Mesenchymal stem cell (in vitro differentiated cells and primary cell): ENCODE results near the gene DAP3.

Source experiments
- DNase-seq: peaks from one replicate; pipeline ENCODE4 v3.0.0-alpha.2; 2013
- H2AFZ ChIP-seq: one replicate; pipeline ENCODE4 v1.6.1; 2013; ENCODE audit warnings: low read depth, mild to moderate bottlenecking, control low read depth, inconsistent platforms, low read length, moderate library complexity
- H2AK5ac ChIP-seq: 2 replicates; pipeline ENCODE4 v1.6.1; 2013; ENCODE audit warnings: low read length, moderate library complexity, mild to moderate bottlenecking, inconsistent platforms; ENCODE audit not compliant: severe bottlenecking
- H2BK120ac ChIP-seq: one replicate; pipeline ENCODE4 v1.6.1; 2013; ENCODE audit warnings: low read depth, mild to moderate bottlenecking, inconsistent platforms, low read length, moderate library complexity
- H2BK12ac ChIP-seq, 2 experiments: one replicate each; pipeline ENCODE4 v1.6.1; 2013; ENCODE audit warnings: inconsistent platforms in 2 of 2, low read length in 2 of 2, mild to moderate bottlenecking in 2 of 2, moderate library complexity in 2 of 2, control low read depth in 1 of 2
- H2BK15ac ChIP-seq: one replicate; pipeline ENCODE4 v1.6.1; 2013; ENCODE audit warnings: mild to moderate bottlenecking, low read depth, inconsistent platforms; ENCODE audit not compliant: poor library complexity, severe bottlenecking
- H2BK5ac ChIP-seq: 2 replicates; pipeline ENCODE4 v1.6.1; 2013; ENCODE audit warnings: low read depth, mild to moderate bottlenecking, low read length, control low read depth, inconsistent platforms; ENCODE audit not compliant: poor library complexity, severe bottlenecking
- H3K14ac ChIP-seq, 2 experiments: one replicate each; pipeline ENCODE4 v1.6.1; 2013; ENCODE audit warnings: inconsistent platforms in 2 of 2, low read length in 2 of 2, control low read depth in 1 of 2, mild to moderate bottlenecking in 1 of 2, moderate library complexity in 1 of 2
- H3K18ac ChIP-seq, 2 experiments: one replicate each; pipeline ENCODE4 v1.6.1; 2013; ENCODE audit warnings: inconsistent platforms in 2 of 2, low read length in 2 of 2, control low read depth in 1 of 2, low read depth in 1 of 2, mild to moderate bottlenecking in 1 of 2
- H3K23ac ChIP-seq, 2 experiments: one replicate each; pipeline ENCODE4 v1.6.1; 2013; ENCODE audit warnings: inconsistent platforms in 2 of 2, low read length in 2 of 2, mild to moderate bottlenecking in 2 of 2, moderate library complexity in 2 of 2, control low read depth in 1 of 2
- H3K27ac ChIP-seq: 2 replicates; pipeline ENCODE4 v1.5.1; 2013; ENCODE audit warnings: mild to moderate bottlenecking, moderate library complexity, low read length, control low read depth, inconsistent platforms; ENCODE audit not compliant: poor library complexity, severe bottlenecking
- H3K27me3 ChIP-seq, 2 experiments: 2 replicates each; pipeline versions ENCODE4 v1.6.1 to v1.7.0; 2013; ENCODE audit warnings: low read length in 2 of 2, mild to moderate bottlenecking in 2 of 2, moderate library complexity in 2 of 2, control low read depth in 1 of 2, inconsistent platforms in 1 of 2; ENCODE audit not compliant: control insufficient read depth in 1 of 2, insufficient read depth in 1 of 2
- H3K36me3 ChIP-seq, 2 experiments: 2 replicates each; pipeline versions ENCODE4 v1.6.1 to v1.7.0; 2013; ENCODE audit warnings: low read length in 2 of 2, control low read depth in 1 of 2, inconsistent platforms in 1 of 2, low read depth in 1 of 2, mild to moderate bottlenecking in 1 of 2; ENCODE audit not compliant: insufficient read depth in 2 of 2, control insufficient read depth in 1 of 2
- H3K4ac ChIP-seq, 2 experiments: one replicate each; pipeline ENCODE4 v1.6.1; 2013; ENCODE audit warnings: inconsistent platforms in 2 of 2, low read length in 2 of 2, mild to moderate bottlenecking in 2 of 2, moderate library complexity in 2 of 2, control low read depth in 1 of 2, low read depth in 1 of 2
- H3K4me1 ChIP-seq: 2 replicates; pipeline ENCODE4 v1.6.1; 2013; ENCODE audit warnings: low read depth, low read length, control low read depth; ENCODE audit not compliant: control insufficient read depth, insufficient read depth
- H3K4me2 ChIP-seq: 2 replicates; pipeline ENCODE4 v1.6.1; 2013; ENCODE audit warnings: low read length, mild to moderate bottlenecking, inconsistent platforms; ENCODE audit not compliant: poor library complexity, severe bottlenecking
- H3K4me3 ChIP-seq, 2 experiments: 2 replicates each; pipeline versions ENCODE4 v1.5.1 to v1.7.0; 2013; ENCODE audit warnings: low read length in 2 of 2, mild to moderate bottlenecking in 2 of 2, control low read depth in 1 of 2, low read depth in 1 of 2; ENCODE audit not compliant: insufficient read depth in 1 of 2
- H3K79me1 ChIP-seq: replicated peaks from 2 replicates; pipeline ENCODE4 v1.6.1; 2013; ENCODE audit warnings: mild to moderate bottlenecking, control low read depth, low read length, inconsistent platforms; ENCODE audit not compliant: poor library complexity, severe bottlenecking
- H3K9ac ChIP-seq: 2 replicates; pipeline ENCODE4 v1.7.0; 2013; ENCODE audit warnings: mild to moderate bottlenecking, low read length, moderate library complexity
- H3K9me3 ChIP-seq: 2 replicates; pipeline ENCODE4 v1.7.0; 2013; ENCODE audit warnings: mild to moderate bottlenecking, low read length; ENCODE audit not compliant: control insufficient read depth
- H4K8ac ChIP-seq: one replicate; pipeline ENCODE4 v1.6.1; 2013; ENCODE audit warnings: inconsistent platforms, mild to moderate bottlenecking, low read length, moderate library complexity
- H4K91ac ChIP-seq: one replicate; pipeline ENCODE4 v1.6.1; 2013; ENCODE audit warnings: mild to moderate bottlenecking, low read length, inconsistent platforms
- WGBS: methylation state at CpG from one replicate; pipeline ENCODE4 v1.1.7; 2013; ENCODE audit warnings: mixed read lengths; 5-methylcytosine and 5-hydroxymethylcytosine counted together

Gene DAP3

GRCh38 chr1:155645034-155645598 is 43.8 kb upstream of the DAP3 start:
- Histone ChIP-seq H4K91ac (no peak overlapping the region), H2BK12ac (peak overlapping the region in 1 of 2 experiments; percentile 16), H3K79me1 (peaks cover 2% of the 10 kb centered on the region), H3K4me2 (no peak overlapping the region), H2AK5ac (no peak overlapping the region), H3K4ac (peak overlapping the region in 1 of 2 experiments; percentile 61), H3K9me3 (peaks cover 14% of the 10 kb centered on the region), H3K4me3 (peak overlapping the region in 1 of 2 experiments; percentile 63), H2BK15ac (no peak overlapping the region), H4K8ac (no peak overlapping the region), H2BK120ac (no peak overlapping the region), H3K9ac (peak overlapping the region; percentile 46), H3K23ac (no peak overlapping the region), H2AFZ (no peak overlapping the region), H3K36me3 (peaks cover 0 to 15% of the 10 kb centered on the region in 2 experiments), H3K27ac (no peak overlapping the region), H2BK5ac (no peak overlapping the region), H3K27me3 (no peaks in the 10 kb centered on the region), H3K18ac (peak overlapping the region in 1 of 2 experiments; percentile 40), H3K14ac (no peak overlapping the region), H3K4me1 (no peaks in the 10 kb centered on the region)
- 90% methylated on average over 4 of the region's 4 CpGs for WGBS
- no peak for DNase-seq

GRCh38 chr1:155645648-155646047 is 43.2 kb upstream of the DAP3 start:
- 90% methylated on average over 6 of the region's 6 CpGs for WGBS
- Histone ChIP-seq H2AK5ac (no peak overlapping the region), H3K9ac (peak overlapping the region; percentile 46), H2BK12ac (no peak overlapping the region), H2BK15ac (no peak overlapping the region), H3K27me3 (no peaks in the 10 kb centered on the region), H3K14ac (no peak overlapping the region), H3K4me3 (peak overlapping the region in 1 of 2 experiments; percentile 63), H3K23ac (no peak overlapping the region), H2BK5ac (no peak overlapping the region), H4K91ac (no peak overlapping the region), H3K4me2 (no peak overlapping the region), H3K79me1 (peaks cover 2% of the 10 kb centered on the region), H3K27ac (no peak overlapping the region), H3K4ac (no peak overlapping the region), H3K4me1 (no peaks in the 10 kb centered on the region), H3K36me3 (peaks cover 0 to 15% of the 10 kb centered on the region in 2 experiments), H4K8ac (no peak overlapping the region), H2AFZ (no peak overlapping the region), H2BK120ac (no peak overlapping the region), H3K9me3 (peaks cover 14% of the 10 kb centered on the region), H3K18ac (no peak overlapping the region)
- DNase-seq: no peak

- Histone ChIP-seq H4K8ac (no peak overlapping the region), H3K27me3 (no peaks in the 10 kb centered on the region), H3K9me3 (peaks cover 14% of the 10 kb centered on the region), H3K79me1 (peaks cover 2% of the 10 kb centered on the region), H2AFZ (no peak overlapping the region), H3K4me1 (no peaks in the 10 kb centered on the region), H3K27ac (no peak overlapping the region), H3K14ac (no peak overlapping the region), H3K18ac (no peak overlapping the region), H2AK5ac (no peak overlapping the region), H2BK5ac (no peak overlapping the region), H4K91ac (no peak overlapping the region), H3K4me3 (peak overlapping the region in 1 of 2 experiments; percentile 63), H2BK15ac (no peak overlapping the region), H2BK120ac (no peak overlapping the region), H3K23ac (no peak overlapping the region), H3K4ac (no peak overlapping the region), H2BK12ac (no peak overlapping the region), H3K9ac (peak overlapping the region; percentile 46), H3K36me3 (peaks cover 0 to 15% of the 10 kb centered on the region in 2 experiments), H3K4me2 (no peak overlapping the region)
- WGBS: 98% methylated on average over 2 of the region's 2 CpGs
- DNase-seq: peak; percentile 43
These were observed 42.6 kb upstream of the DAP3 start for GRCh38 chr1:155646307-155646706.

GRCh38 chr1:155648207-155649147 is 40.4 kb upstream of the DAP3 start:
- no peak overlapping the region for H2BK12ac ChIP-seq
- peak; percentile 98 for DNase-seq
- H3K27ac ChIP-seq: peak overlapping the region; percentile 33

More at GRCh38 chr1:155648207-155649147, 40.4 kb upstream of the DAP3 start:
- Histone ChIP-seq H4K8ac (peak overlapping the region; percentile 80), H3K4me3 (peak overlapping the region in 1 of 2 experiments; percentile 86), H3K9ac (peak overlapping the region; percentile 93), H3K23ac (no peak overlapping the region), H2AFZ (no peak overlapping the region), H3K14ac (no peak overlapping the region), H2BK15ac (no peak overlapping the region), H3K36me3 (peaks cover 0 to 8% of the 10 kb centered on the region in 2 experiments), H2BK120ac (peak overlapping the region; percentile 58), H2AK5ac (no peak overlapping the region), H2BK5ac (no peak overlapping the region), H3K27me3 (no peaks in the 10 kb centered on the region), H3K4me1 (no peaks in the 10 kb centered on the region), H3K4me2 (peak overlapping the region; percentile 17), H4K91ac (no peak overlapping the region), H3K9me3 (peaks cover 4% of the 10 kb centered on the region), H3K18ac (peak overlapping the region in 1 of 2 experiments; percentile 71), H3K79me1 (peaks cover 2% of the 10 kb centered on the region), H3K4ac (no peak overlapping the region)
- 56% methylated on average over 10 of the region's 11 CpGs for WGBS
